HepG2 (cell line): ENCODE measurements around the gene PRKN. TPM values are rescaled to one million over a fixed set of nuclear protein-coding genes. Genes with fewer than 3 reads are reported as not detected.

Experiments used
- ATAC-seq: fragments of 200-7000 bp; cut with Tn5 transposase; 3 replicates; pipeline ENCODE4 v1.9.1; 2020; ENCODE audit warnings: mild to moderate bottlenecking, moderate library complexity
- BruUV-seq: library from RNA; stranded (reverse); fragments of 400-500 nt; replicated peaks from 2 replicates; lab custom pipeline; 2021; lab: Mats Ljungman, UMichigan
- CTCF ChIA-PET: fragments of 300-600 bp; formaldehyde crosslinking; extraction: SDS; loops from one replicate; lab custom pipeline; 2021; ENCODE audit warnings: low total read pairs, inconsistent platforms, low intra/inter-chr PET ratio; lab: Yijun Ruan, JAX
- POLR2A ChIA-PET: fragments of 350-600 bp; sonication (Branson Sonifier 250); formaldehyde crosslinking; loops from one replicate; lab custom pipeline; 2020; ENCODE audit warnings: antibody characterized with exemption, inconsistent platforms; lab: Yijun Ruan, JAX
- DNase-seq: peaks from one replicate; pipeline ENCODE4 v3.0.0-alpha.2; 2015; ENCODE audit warnings: low spot score
- FAIRE-seq: peaks from 3 replicates; lab custom pipeline; 2011; peaks lifted over from hg19 to GRCh38; lab: Jason Lieb, UNC
- H2AFZ ChIP-seq: one replicate; pipeline ENCODE4 v1.6.1; 2011; ENCODE audit warnings: low read length, inconsistent platforms
- H3K27ac ChIP-seq: fragments of 300-600 bp; 3 replicates; pipeline ENCODE4 v1.8.0; 2011; ENCODE audit warnings: mixed run types, mild to moderate bottlenecking, mixed read lengths, low read length, inconsistent platforms; ENCODE audit not compliant: insufficient read depth; ENCODE audit errors: extremely low read length
- H3K27me3 ChIP-seq, 2 experiments: fragments of 200-600 bp in 1 of 2; 2 replicates in 1 of 2; 3 replicates in 1 of 2; pipeline versions ENCODE4 v1.6.0 to v1.8.0; 2011; ENCODE audit warnings: low read length in 2 of 2, mild to moderate bottlenecking in 2 of 2, moderate library complexity in 2 of 2, inconsistent platforms in 1 of 2; ENCODE audit not compliant: insufficient read depth in 2 of 2, control insufficient read depth in 1 of 2
- H3K36me3 ChIP-seq, 2 experiments: fragments of 200-600 bp in 1 of 2; replicated peaks in 1 of 2; 2 replicates in 1 of 2; 3 replicates in 1 of 2; pipeline versions ENCODE4 v1.5.1 to v1.8.0; 2011; ENCODE audit warnings: low read length in 2 of 2, inconsistent platforms in 1 of 2; ENCODE audit not compliant: insufficient read depth in 2 of 2, control insufficient read depth in 1 of 2
- H3K4me1 ChIP-seq: 2 replicates; pipeline ENCODE4 v1.5.1; 2012; ENCODE audit warnings: low read length, inconsistent platforms; ENCODE audit not compliant: insufficient read depth
- H3K4me2 ChIP-seq: 2 replicates; pipeline ENCODE4 v1.6.0; 2011; ENCODE audit warnings: low read depth, low read length, inconsistent platforms
- H3K4me3 ChIP-seq, 3 experiments: fragments of 200-600 bp in 1 of 3; sonication (generic), shearing (Covaris generic) in 1 of 3; replicated peaks in 1 of 3; 2 replicates each; pipeline ENCODE4 v1.5.1; 2011 to 2016; ENCODE audit warnings: low read length in 3 of 3, inconsistent platforms in 2 of 3, low read depth in 2 of 3, mild to moderate bottlenecking in 2 of 3, control low read depth in 1 of 3, mixed read lengths in 1 of 3; ENCODE audit not compliant: insufficient read depth in 1 of 3
- H3K79me2 ChIP-seq: one replicate; pipeline ENCODE4 v1.6.1; 2011; ENCODE audit warnings: low read length, inconsistent platforms; ENCODE audit not compliant: insufficient read depth
- H3K9ac ChIP-seq: 2 replicates; pipeline ENCODE4 v1.6.0; 2011; ENCODE audit warnings: mild to moderate bottlenecking, low read depth, low read length, inconsistent platforms; ENCODE audit not compliant: insufficient read depth
- H3K9me3 ChIP-seq: 2 replicates; pipeline ENCODE4 v1.5.1; 2012; ENCODE audit warnings: mild to moderate bottlenecking, low read length
- H4K20me1 ChIP-seq: 2 replicates; pipeline ENCODE4 v1.6.0; 2011; ENCODE audit warnings: inconsistent platforms, mild to moderate bottlenecking, low read length, moderate library complexity; ENCODE audit not compliant: insufficient read depth
- E2F2 ChIP-seq: sonication (generic); formaldehyde crosslinking; IDR thresholded peaks from 2 replicates; pipeline ENCODE4 v1.4.0; 2020; ENCODE audit warnings: missing genetic modification reagents, borderline replicate concordance
- FOXM1 ChIP-seq: sonication (generic); formaldehyde crosslinking; IDR thresholded peaks from 2 replicates; pipeline ENCODE4 v1.5.0; 2020; ENCODE audit warnings: missing genetic modification reagents
- KDM5A ChIP-seq: fragments of 200-600 bp; sonication (generic); IDR thresholded peaks from 2 replicates; pipeline ENCODE4 v1.7.0; 2018; ENCODE audit warnings: antibody characterized with exemption, mild to moderate bottlenecking, low read length, borderline replicate concordance
- PRDM4 ChIP-seq: sonication (generic); formaldehyde crosslinking; IDR thresholded peaks from 2 replicates; pipeline ENCODE4 v1.9.0; 2021; ENCODE audit warnings: missing genetic modification reagents, borderline replicate concordance
- ZMAT5 ChIP-seq: sonication (generic); formaldehyde crosslinking; IDR thresholded peaks from 2 replicates; pipeline ENCODE4 v1.5.0; 2020; ENCODE audit warnings: mild to moderate bottlenecking, low read depth, missing genetic modification reagents, borderline replicate concordance
- ZNF350 ChIP-seq: sonication (generic); formaldehyde crosslinking; IDR thresholded peaks from 2 replicates; pipeline ENCODE4 v1.4.0; 2020; ENCODE audit warnings: mild to moderate bottlenecking, low read depth, missing genetic modification reagents, borderline replicate concordance
- ZSCAN22 ChIP-seq: sonication (generic); formaldehyde crosslinking; IDR thresholded peaks from 2 replicates; pipeline ENCODE4 v1.4.0; 2020; ENCODE audit warnings: mild to moderate bottlenecking, missing genetic modification reagents
- WGBS: methylation state at CpG from one replicate; pipeline ENCODE4 v1.1.6; 2017; ENCODE audit warnings: low lambda C conversion rate; 5-methylcytosine and 5-hydroxymethylcytosine counted together
- in situ Hi-C: cut with HindIII; loops from 2 replicates; pipeline ENCODE4 v1.10.0; 2017; ENCODE audit warnings: low pct_unique_long_range_greater_than_20kb; ENCODE audit not compliant: extremely low pct_ligation_motif_present
- intact Hi-C: fragments of 100-400 bp; cut with micrococcal nuclease; formaldehyde crosslinking; loops from one replicate; pipeline ENCODE4 v1.10.0; 2022; ENCODE audit not compliant: unreplicated experiment
- polyA plus RNA-seq, 8 experiments: library from polyadenylated mRNA; depleted of rRNA in 3 of 8; stranded (reverse) in 7 of 8; unstranded in 1 of 8; fragments of >200 nt; fragmentation: Illumina TruSeq in 4 of 8; extraction: Trizol in 4 of 8; gene quantifications; 2 replicates each; pipeline versions ENCODE4 v1.2.1 to v1.2.3, GENCODE V29; 2011 to 2016; ENCODE audit warnings: low read depth in 4 of 8, missing spikeins in 1 of 8, mixed read lengths in 1 of 8; ENCODE audit not compliant: insufficient read depth in 1 of 8
- total RNA-seq, 5 experiments: library from RNA; depleted of rRNA; stranded (reverse); fragments of >200 nt; fragmentation: Illumina TruSeq; extraction: Trizol; gene quantifications; 2 replicates each; pipeline ENCODE4 v1.2.3, GENCODE V29; 2016; ENCODE audit warnings: low read depth in 1 of 5

PRKN gene
- total and polyA plus RNA-seq, 2 of the 13 experiments (the other 11 are each of a cell fraction or from before 2014, with no cell fraction given): 0.31 to 0.44 TPM

- intact Hi-C loops (loop anchor here (1.0 to 5.0 kb wide), 3 partner anchors 83 to 172 kb away; no protein-coding TSS in a partner anchor), in situ Hi-C loops (no loop called here)
- no peaks in the 10 kb centered on the region for H3K4me1 ChIP-seq
- H3K9me3 ChIP-seq: no peaks in the 10 kb centered on the region
- DNase-seq: no peak
- H3K27ac ChIP-seq: no peak overlapping the region
- FAIRE-seq: no peak
- BruUV-seq: no TSS peak
- no peak overlapping the region for H3K4me2 ChIP-seq
- POLR2A ChIA-PET: no interaction called here
- H2AFZ ChIP-seq: no peak overlapping the region
- no peak for ATAC-seq
- TF ChIP-seq FOXM1 (CRISPR knock-in tag) (no peak), ZMAT5 (CRISPR knock-in tag) (no peak), PRDM4 (CRISPR knock-in tag) (no peak), E2F2 (CRISPR knock-in tag) (no peak), ZNF350 (no peak), KDM5A (no peak), ZSCAN22 (CRISPR knock-in tag) (no peak)
- H3K79me2 ChIP-seq: no peaks in the 10 kb centered on the region
- H4K20me1 ChIP-seq: no peaks in the 10 kb centered on the region
- 28% methylated on average over 3 of the region's 3 CpGs for WGBS
- H3K9ac ChIP-seq: no peak overlapping the region
- H3K27me3 ChIP-seq: no peaks in the 10 kb centered on the region
- no peaks in the 10 kb centered on the region for H3K36me3 ChIP-seq
- CTCF ChIA-PET: interaction anchor here (1.5 kb wide), 1 partner anchor 173 kb away, joined by 5 read pairs; no protein-coding TSS in a partner anchor
- no peak overlapping the region for H3K4me3 ChIP-seq
Observed at GRCh38 chr6:161921602-161922395, 805.8 kb downstream of the PRKN start.
